HG03280 (cell line): Measurements from ENCODE around the gene FCN3.
A peak's percentile ranks its signal among the peaks of the same experiment; 100 is the strongest.
"Not testable (repeated sequence)": the region's sequence is repeated elsewhere in the genome, so short reads cannot be mapped to it uniquely, and the experiment has no call there.

Source experiments
- ATAC-seq: cut with Tn5 transposase; IDR thresholded peaks from one replicate; pipeline ENCODE4 v1.9.1; 2021; ENCODE audit warnings: mild to moderate bottlenecking, moderate library complexity; ENCODE audit not compliant: unreplicated experiment

Gene FCN3

GRCh38 chr1:27399251-27400025 is 24.8 kb upstream of the FCN3 start:
- ATAC-seq, result no peak

GRCh38 chr1:27398405-27399149 is 24.0 kb upstream of the FCN3 start:
- ATAC-seq, result no peak

- no peak for ATAC-seq
These were observed 23.1 kb upstream of the FCN3 start for GRCh38 chr1:27397749-27398148.

GRCh38 chr1:27397110-27397509 is 22.5 kb upstream of the FCN3 start:
- no peak for ATAC-seq

GRCh38 chr1:27395441-27396195 is 21.0 kb upstream of the FCN3 start:
- ATAC-seq, result no peak

- ATAC-seq, result no peak
These were observed 20.3 kb upstream of the FCN3 start for GRCh38 chr1:27394925-27395324.

GRCh38 chr1:27394282-27394658 is 19.6 kb upstream of the FCN3 start:
- no peak for ATAC-seq

GRCh38 chr1:27393641-27394281 is 19.1 kb upstream of the FCN3 start:
- no peak for ATAC-seq

- no peak for ATAC-seq
These were observed 18.4 kb upstream of the FCN3 start for GRCh38 chr1:27392778-27393635.

- peak; percentile 84 for ATAC-seq
These were observed 17.6 kb upstream of the FCN3 start, which contains the start of gene GPR3 for GRCh38 chr1:27392096-27392777. Gene GPR3, plus strand, starts transcription at chr1:27392622. Its CDS starts 1,177 bp downstream, at chr1:27393799.

GRCh38 chr1:27391511-27392095 is 17.0 kb upstream of the FCN3 start:
- no peak for ATAC-seq

- no peak for ATAC-seq
These were observed 13.8 kb upstream of the FCN3 start for GRCh38 chr1:27388337-27389005.

GRCh38 chr1:27384797-27385196 is 10.2 kb upstream of the FCN3 start:
- ATAC-seq, result not testable (repeated sequence)

GRCh38 chr1:27383661-27384060 is 9.0 kb upstream of the FCN3 start:
- ATAC-seq, result no peak

GRCh38 chr1:27383039-27383605 is 8.5 kb upstream of the FCN3 start, which contains the start of gene CD164L2:
Gene CD164L2, minus strand, starts transcription at chr1:27383333. Its CDS starts 94 bp downstream, at chr1:27383239.
- ATAC-seq, result no peak

GRCh38 chr1:27381969-27382762 is 7.5 kb upstream of the FCN3 start:
- no peak for ATAC-seq
